GM12875 (cell line): ENCODE results near the gene HECTD3.

ENCODE experiments used
- H3K4me3 ChIP-seq: one replicate; pipeline ENCODE4 v1.5.1; 2011; ENCODE audit warnings: low read depth, low read length, control low read depth
- TF ChIP-seq, protein P1 (sequence below): IDR thresholded peaks from 2 replicates; pipeline ENCODE4 v1.5.1; 2011; ENCODE audit warnings: low read depth, mild to moderate bottlenecking, control low read depth, inconsistent platforms, low read length, moderate library complexity, borderline replicate concordance; ENCODE audit not compliant: insufficient read depth

HECTD3 gene

DNA sequence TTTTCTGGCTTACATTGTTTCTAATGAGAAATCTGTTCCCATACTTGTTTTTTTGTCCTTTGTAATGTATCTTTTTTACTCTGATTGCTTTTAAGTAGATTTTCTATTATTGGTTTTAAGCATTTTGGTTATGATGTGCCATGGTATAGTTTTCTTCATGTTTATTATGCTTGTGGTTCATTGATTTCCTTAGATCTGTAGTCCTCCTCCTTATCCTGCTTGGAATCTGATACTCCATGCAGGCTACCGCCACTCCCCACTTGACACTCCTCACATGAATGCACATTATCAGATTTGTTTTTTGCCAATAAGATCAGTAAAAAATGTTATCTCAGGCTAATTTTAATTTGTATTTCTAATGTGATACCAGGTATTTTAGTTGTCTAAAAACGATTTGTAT, 21.7 kb upstream of the HECTD3 start:
- TF ChIP-seq, protein P1, sequence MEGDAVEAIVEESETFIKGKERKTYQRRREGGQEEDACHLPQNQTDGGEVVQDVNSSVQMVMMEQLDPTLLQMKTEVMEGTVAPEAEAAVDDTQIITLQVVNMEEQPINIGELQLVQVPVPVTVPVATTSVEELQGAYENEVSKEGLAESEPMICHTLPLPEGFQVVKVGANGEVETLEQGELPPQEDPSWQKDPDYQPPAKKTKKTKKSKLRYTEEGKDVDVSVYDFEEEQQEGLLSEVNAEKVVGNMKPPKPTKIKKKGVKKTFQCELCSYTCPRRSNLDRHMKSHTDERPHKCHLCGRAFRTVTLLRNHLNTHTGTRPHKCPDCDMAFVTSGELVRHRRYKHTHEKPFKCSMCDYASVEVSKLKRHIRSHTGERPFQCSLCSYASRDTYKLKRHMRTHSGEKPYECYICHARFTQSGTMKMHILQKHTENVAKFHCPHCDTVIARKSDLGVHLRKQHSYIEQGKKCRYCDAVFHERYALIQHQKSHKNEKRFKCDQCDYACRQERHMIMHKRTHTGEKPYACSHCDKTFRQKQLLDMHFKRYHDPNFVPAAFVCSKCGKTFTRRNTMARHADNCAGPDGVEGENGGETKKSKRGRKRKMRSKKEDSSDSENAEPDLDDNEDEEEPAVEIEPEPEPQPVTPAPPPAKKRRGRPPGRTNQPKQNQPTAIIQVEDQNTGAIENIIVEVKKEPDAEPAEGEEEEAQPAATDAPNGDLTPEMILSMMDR = no peak

DNA sequence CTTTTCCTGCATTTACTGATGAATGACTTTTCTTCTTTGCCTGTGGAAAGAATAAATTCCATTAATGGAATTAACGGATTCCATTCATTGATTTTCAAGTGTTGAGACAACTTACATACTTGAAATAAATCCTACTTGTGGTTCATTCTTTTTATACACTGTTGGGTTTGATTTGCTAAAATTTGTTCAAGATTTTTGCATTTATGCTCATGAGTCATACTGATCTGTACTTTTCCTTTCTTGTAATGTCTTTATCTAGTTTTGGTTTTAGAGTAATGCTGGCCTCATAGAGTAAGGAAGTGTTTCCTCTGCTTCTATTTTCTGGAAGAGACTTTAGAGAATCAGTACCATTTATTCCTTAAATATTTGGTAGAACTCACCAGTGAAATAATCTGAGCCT, 15.3 kb upstream of the HECTD3 start:
- TF ChIP-seq, protein P1 = no peak
- no peak overlapping the region for H3K4me3 ChIP-seq

More for the DNA sequence above, 21.7 kb upstream of the HECTD3 start:
- H3K4me3 ChIP-seq = no peak overlapping the region

DNA sequence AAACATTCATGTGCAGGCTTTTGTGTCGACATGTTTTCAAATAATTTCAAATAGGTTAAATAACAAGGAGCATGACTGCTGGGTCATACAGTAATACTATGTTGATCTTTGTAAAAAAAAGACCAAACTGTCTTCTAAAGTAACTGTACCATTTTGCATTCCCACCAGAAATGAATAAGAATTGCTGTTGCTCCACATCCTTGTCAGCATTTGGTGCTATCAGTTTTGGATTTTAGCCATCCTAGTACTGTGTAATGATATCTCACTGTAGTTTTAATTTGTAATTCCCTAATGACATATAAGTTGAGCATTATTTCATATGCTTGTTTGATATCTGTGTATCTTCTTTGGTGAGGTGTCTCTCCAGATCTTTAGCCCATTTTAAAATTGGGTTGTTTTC, 12.5 kb upstream of the HECTD3 start:
- TF ChIP-seq, protein P1 = no peak
- H3K4me3 ChIP-seq = no peak overlapping the region

DNA sequence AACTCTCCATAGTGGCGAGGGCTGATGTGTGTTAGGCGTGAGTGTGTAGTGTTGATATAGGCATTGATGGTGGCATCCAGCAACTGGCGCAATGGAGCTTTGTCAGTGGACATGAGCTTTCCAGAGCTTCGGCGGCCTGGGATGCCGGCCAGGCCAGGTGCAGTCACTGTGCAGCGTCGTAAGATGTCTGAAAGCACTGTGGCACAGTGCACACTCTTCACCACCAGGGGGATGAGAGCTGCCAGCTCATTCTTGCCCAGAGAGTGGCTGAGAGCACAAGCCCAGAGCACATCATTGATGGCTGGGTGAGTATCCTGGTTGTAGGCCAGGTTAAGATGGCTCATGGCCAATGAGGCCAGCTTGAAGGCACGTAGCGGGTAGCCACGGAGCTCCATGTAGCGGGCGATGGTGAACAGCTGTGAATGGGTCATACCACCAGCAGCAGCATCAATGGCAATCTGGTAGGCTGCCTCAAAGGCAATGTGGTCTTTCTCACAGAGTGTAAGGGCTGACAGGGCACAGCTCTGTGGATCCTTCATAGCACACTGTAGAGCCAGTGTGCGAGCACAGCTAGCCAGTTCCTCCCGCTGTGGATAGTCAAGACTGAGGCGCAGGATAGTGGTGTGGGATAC, 7.6 kb upstream of the HECTD3 start:
- TF ChIP-seq, protein P1 = peak; percentile 89

DNA sequence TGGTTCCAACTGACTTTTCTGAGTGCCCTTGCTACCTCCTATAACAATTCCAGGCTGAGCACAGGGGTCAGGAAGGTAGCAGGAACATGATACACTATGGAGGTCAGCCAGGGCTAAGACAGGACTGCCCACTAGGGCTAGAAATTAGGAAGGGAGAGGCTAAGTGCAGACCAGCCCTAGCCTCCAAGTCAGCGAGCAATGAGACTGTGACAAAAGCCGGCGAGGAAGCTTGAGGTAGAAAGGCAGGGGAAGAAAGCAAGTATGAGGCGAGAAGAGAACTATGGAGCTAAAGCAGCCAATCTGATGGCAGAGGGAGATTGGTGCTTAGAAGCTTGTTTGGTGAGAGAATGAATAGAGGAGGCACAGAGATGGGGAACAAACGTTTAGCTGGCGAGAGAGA, 5.6 kb upstream of the HECTD3 start:
- no peak overlapping the region for H3K4me3 ChIP-seq
- TF ChIP-seq, protein P1 = no peak

More for the DNA sequence above, 7.6 kb upstream of the HECTD3 start:
- no peak overlapping the region for H3K4me3 ChIP-seq

DNA sequence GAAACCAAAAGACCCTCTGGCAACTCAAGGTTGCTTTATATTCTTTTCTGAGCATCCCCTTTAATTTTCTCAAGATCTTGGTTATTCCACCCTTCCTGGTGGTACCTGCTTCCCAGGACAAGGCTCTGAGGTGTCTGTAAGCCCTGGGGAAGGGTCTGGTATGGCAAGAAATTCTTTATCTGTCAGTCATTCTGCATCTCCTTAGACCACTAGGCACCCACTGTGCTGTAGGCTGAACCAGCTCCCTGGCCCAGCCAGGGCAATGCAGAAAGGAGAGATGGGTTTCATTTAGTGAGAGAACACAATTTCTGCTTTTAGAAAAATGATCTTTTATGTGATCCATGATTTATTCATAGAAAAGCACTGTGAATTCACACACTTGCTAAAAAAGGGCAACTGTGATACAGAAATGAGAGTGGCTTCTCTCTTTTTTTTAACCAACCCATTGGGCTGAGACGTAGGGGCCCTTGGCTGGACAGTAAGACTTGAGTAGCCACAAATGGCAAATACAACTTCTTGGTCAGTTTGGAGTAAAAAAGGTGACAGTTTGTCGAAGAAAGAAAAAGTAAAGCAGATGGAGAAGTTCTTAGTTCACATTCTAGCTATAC, 5.1 kb upstream of the HECTD3 start:
- TF ChIP-seq, protein P1 = no peak
- no peak overlapping the region for H3K4me3 ChIP-seq

DNA sequence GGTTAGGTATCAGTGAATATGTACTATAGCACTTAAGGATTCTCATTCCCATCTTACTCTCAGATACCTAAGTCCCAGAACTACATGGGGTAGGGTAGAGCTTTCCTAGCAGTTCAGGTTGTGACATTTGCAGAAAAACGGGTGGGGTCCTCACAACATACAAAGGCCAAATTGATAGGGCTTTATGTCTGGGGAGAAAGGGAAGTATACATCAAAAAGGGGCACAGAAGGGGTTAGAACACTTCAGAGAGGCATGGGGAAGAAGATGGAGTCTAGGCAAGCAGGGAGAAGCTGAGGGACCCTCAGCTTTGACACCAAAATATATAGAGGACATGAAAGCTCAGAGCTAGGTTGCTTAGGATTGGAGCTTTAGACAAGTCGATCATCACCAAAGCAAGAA, 4.6 kb upstream of the HECTD3 start:
- TF ChIP-seq, protein P1 = no peak
- no peak overlapping the region for H3K4me3 ChIP-seq
